GM23248 (cell line): ENCODE measurements around the gene ASPHD2. TPM values are rescaled to one million over a fixed set of nuclear protein-coding genes. Genes with fewer than 3 reads are reported as not detected.

Source experiments
- DNase-seq: peaks from one replicate; pipeline ENCODE4 v3.0.0-alpha.2; 2015
- H2AFZ ChIP-seq: fragments of 200-600 bp; sonication (generic); 2 replicates; pipeline ENCODE4 v1.6.1; 2016; ENCODE audit warnings: antibody characterized with exemption
- H3F3A ChIP-seq: fragments of 200-600 bp; sonication (generic); 2 replicates; pipeline ENCODE4 v1.6.1; 2016; ENCODE audit warnings: mild to moderate bottlenecking, antibody characterized with exemption, mixed run types; ENCODE audit not compliant: insufficient read depth
- H3K27ac ChIP-seq: fragments of 200-600 bp; sonication (generic); 2 replicates; pipeline ENCODE4 v1.5.1; 2016; ENCODE audit warnings: mild to moderate bottlenecking
- H3K27me3 ChIP-seq: fragments of 200-600 bp; sonication (generic); replicated peaks from 2 replicates; pipeline ENCODE4 v1.6.1; 2016; ENCODE audit warnings: mild to moderate bottlenecking; ENCODE audit not compliant: insufficient read depth
- H3K36me3 ChIP-seq: fragments of 200-600 bp; sonication (generic); 2 replicates; pipeline ENCODE4 v1.6.1; 2016; ENCODE audit warnings: low read depth, mild to moderate bottlenecking
- H3K4me1 ChIP-seq: fragments of 200-600 bp; sonication (generic); 2 replicates; pipeline ENCODE4 v1.6.1; 2016; ENCODE audit warnings: mild to moderate bottlenecking; ENCODE audit not compliant: insufficient read depth
- H3K4me2 ChIP-seq: fragments of 200-600 bp; sonication (generic); one replicate; pipeline ENCODE4 v1.6.1; 2016; ENCODE audit warnings: mild to moderate bottlenecking; ENCODE audit not compliant: unreplicated experiment
- H3K4me3 ChIP-seq: fragments of 200-600 bp; sonication (generic); 2 replicates; pipeline ENCODE4 v1.5.1; 2016; ENCODE audit warnings: mild to moderate bottlenecking
- H3K79me2 ChIP-seq: fragments of 200-600 bp; sonication (generic); 2 replicates; pipeline ENCODE4 v1.6.1; 2016; ENCODE audit warnings: mild to moderate bottlenecking; ENCODE audit not compliant: insufficient read depth
- H3K9ac ChIP-seq: fragments of 200-600 bp; sonication (generic); 2 replicates; pipeline ENCODE4 v1.6.1; 2016; ENCODE audit warnings: mild to moderate bottlenecking
- H3K9me2 ChIP-seq: fragments of 200-600 bp; sonication (generic); 2 replicates; pipeline ENCODE4 v1.6.1; 2016; ENCODE audit warnings: mixed run types, mild to moderate bottlenecking, moderate library complexity; ENCODE audit not compliant: insufficient read depth
- H3K9me3 ChIP-seq: fragments of 200-600 bp; sonication (generic); one replicate; pipeline ENCODE4 v1.6.1; 2017; ENCODE audit warnings: low read depth
- H4K20me1 ChIP-seq: fragments of 200-600 bp; sonication (generic); 2 replicates; pipeline ENCODE4 v1.6.0; 2016; ENCODE audit not compliant: insufficient read depth
- EZH2 ChIP-seq: fragments of 200-600 bp; sonication (generic); IDR thresholded peaks from 2 replicates; pipeline ENCODE4 v1.6.1; 2018; ENCODE audit warnings: antibody characterized with exemption, mild to moderate bottlenecking; ENCODE audit not compliant: insufficient read depth, poor library complexity, severe bottlenecking
- EZH2phosphoT487 ChIP-seq: fragments of 200-600 bp; sonication (generic); IDR thresholded peaks from 2 replicates; pipeline ENCODE4 v1.6.1; 2018; ENCODE audit warnings: antibody characterized with exemption, moderate library complexity, mild to moderate bottlenecking, low read depth; ENCODE audit not compliant: insufficient read depth
- WGBS, 2 experiments: methylation state at CpG; one replicate each; pipeline ENCODE4 v1.1.6; 2015 to 2017; ENCODE audit warnings: low lambda C conversion rate in 2 of 2, low coverage in 1 of 2; ENCODE audit errors: missing lambda C conversion rate in 2 of 2; 5-methylcytosine and 5-hydroxymethylcytosine counted together
- in situ Hi-C: fragments of 300-500 bp; cut with MboI; formaldehyde crosslinking; loops from 2 replicates; pipeline ENCODE4 v1.15.0; 2020
- polyA plus RNA-seq: library from polyadenylated mRNA; unstranded; fragments of >200 nt; fragmentation: Nextera tagmentation; extraction: Ambion mirVana; gene quantifications from 2 replicates; pipeline ENCODE4 v1.2.1, GENCODE V29; 2016
- total RNA-seq: library from RNA; depleted of rRNA; stranded (reverse); fragments of >200 nt; shearing (Covaris generic); gene quantifications from 2 replicates; pipeline ENCODE4 v1.2.3, GENCODE V29; 2014

Gene ASPHD2
- total and polyA plus RNA-seq, 2 experiments from 2014 or later = 0.73 to 1.8 TPM

DNA sequence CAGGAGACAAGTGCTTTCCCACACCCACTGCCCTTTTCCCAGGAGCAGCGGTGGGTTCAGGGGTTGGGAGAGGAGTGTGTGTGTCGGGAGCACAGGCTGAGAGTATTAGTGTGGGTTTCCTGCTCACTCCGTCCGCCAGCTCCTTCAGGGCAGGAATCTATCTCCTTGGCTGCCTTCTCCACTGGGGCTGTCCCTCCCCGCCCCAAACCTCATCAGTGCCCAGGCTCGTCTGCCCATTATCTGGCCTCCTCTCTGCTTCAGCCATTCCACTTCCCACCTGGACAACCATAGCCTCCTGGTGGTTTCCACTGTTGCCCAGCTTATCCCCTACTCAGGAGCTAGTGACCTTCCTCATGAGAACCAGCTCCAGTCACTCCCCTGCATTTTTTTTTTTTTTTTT lies 19.9 kb downstream of the ASPHD2 start:
- Histone ChIP-seq H3K79me2 (no peaks in the 10 kb centered on the region), H3K9ac (no peak overlapping the region), H3K36me3 (no peaks in the 10 kb centered on the region), H3K27me3 (no peaks in the 10 kb centered on the region), H3K27ac (no peak overlapping the region), H3K9me2 (no peaks in the 10 kb centered on the region), H3K4me2 (no peak overlapping the region), H3K4me1 (no peaks in the 10 kb centered on the region), H3K9me3 (no peaks in the 10 kb centered on the region), H3F3A (no peaks in the 10 kb centered on the region), H3K4me3 (no peak overlapping the region), H4K20me1 (no peaks in the 10 kb centered on the region), H2AFZ (no peak overlapping the region)
- no peak for DNase-seq
- no peak for TF ChIP-seq EZH2
- TF ChIP-seq EZH2phosphoT487 = no peak
- in situ Hi-C loops = no loop called here
- WGBS, 2 experiments = 70 to 72% methylated on average over 6 of the region's 6 CpGs

DNA sequence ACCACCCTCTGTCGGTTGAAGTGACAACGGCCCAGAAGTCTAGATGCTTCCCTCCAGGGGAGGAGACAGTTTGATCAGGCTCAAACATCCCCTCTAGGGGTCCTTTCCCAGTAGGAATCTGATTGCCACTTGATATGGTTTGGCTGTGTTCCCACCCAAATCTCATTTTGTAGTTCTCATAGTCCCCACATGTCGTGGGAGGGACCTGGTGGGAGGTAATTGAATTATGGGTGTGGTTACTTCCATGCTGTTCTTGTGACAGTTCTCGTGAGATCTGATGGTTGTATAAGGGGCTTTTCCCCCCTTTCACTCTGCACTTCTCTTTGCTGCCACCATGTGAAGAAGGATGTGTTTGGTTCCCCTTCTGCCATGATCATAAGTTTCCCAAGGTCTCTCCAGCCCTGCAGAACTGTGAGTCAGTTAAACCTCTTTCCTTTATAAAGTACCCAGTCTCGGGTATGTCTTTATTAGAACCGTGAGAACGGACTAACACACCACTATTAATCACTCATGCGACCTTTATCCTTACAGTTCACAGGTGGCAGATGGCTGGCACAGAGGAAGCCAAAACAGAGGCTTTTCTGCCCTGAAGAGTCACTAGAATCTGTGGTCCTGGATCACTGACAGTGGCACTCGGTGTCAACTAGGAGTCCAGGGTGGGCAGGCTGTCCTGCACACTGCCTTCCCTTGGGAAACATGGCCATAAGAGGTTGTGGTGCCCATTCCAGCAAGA lies 21.6 kb downstream of the ASPHD2 start:
- Histone ChIP-seq H3K9me3 (no peaks in the 10 kb centered on the region), H3K9me2 (no peaks in the 10 kb centered on the region), H3K4me3 (no peak overlapping the region), H4K20me1 (no peaks in the 10 kb centered on the region), H3K36me3 (no peaks in the 10 kb centered on the region), H3F3A (no peaks in the 10 kb centered on the region), H2AFZ (no peak overlapping the region), H3K9ac (no peak overlapping the region), H3K79me2 (no peaks in the 10 kb centered on the region), H3K4me1 (no peaks in the 10 kb centered on the region), H3K27me3 (no peaks in the 10 kb centered on the region), H3K4me2 (no peak overlapping the region), H3K27ac (no peak overlapping the region)
- in situ Hi-C loops = no loop called here
- DNase-seq = no peak
- TF ChIP-seq EZH2 = no peak
- TF ChIP-seq EZH2phosphoT487 = no peak
- 78 to 81% methylated on average over 9 of the region's 9 CpGs for WGBS, 2 experiments

DNA sequence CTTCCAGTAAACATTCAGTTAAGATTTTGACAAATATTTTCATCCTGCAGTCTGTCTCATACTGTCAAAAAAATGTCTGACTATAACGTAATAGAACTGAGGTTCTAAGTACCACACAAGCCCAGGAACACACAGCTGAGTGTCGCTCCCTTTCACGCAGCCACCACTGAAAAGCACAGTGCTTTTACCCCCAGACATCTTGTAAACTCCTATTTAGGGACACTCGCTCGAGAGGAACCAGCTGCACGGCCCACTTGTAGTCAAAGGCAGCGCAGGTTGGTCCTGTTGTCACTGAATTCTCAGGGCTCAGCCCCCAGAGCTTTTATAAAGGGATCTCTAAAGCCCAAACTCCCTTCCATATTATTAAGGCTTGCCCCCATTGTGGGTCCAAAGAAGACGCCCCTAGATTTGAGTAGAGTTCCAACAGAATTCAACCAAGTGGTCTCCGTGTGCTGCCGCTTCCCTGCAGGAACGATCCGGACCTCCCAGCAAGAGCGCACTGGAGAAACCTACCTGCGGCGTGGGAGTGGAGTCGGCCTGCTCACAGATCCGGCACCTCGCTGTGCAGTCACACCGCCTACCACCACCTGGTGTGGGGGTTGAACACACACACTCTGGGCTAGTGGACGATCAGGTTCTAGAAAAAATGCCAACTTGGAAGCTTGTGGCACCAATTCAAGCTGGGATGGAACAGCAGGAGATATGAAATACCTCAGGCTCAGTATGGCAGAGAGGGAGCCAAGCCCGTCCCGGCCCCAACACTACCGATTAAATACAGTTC lies 23.4 kb downstream of the ASPHD2 start:
- H3K9me2 ChIP-seq = no peaks in the 10 kb centered on the region
- in situ Hi-C loops = no loop called here
- no peaks in the 10 kb centered on the region for H3K27me3 ChIP-seq

DNA sequence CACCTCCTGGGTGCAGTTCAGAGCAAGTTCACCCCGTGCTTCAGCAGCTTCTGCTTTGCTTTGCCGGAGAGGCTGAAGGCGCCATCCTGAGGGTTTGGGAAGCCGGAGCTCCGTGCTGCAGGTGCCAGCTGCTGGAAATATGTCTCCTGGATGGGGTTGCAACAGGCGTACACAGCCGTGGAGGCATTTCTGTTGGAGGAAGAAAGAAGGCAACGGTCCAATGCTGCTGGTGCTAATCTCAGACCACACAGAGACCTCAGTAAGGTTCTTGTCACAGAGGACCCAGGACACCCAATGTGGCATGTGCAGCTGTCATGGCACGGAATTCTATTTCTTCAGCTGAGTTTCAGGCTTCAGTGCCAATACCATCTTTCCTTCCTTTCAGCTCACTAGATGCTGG lies 24.2 kb downstream of the ASPHD2 start:
- TF ChIP-seq EZH2 = no peak
- no peak for TF ChIP-seq EZH2phosphoT487
- H3K27ac ChIP-seq = no peak overlapping the region
- H3K9ac ChIP-seq = no peak overlapping the region
- no peaks in the 10 kb centered on the region for H4K20me1 ChIP-seq
- no peaks in the 10 kb centered on the region for H3K9me2 ChIP-seq
- no peaks in the 10 kb centered on the region for H3K36me3 ChIP-seq
- no peak overlapping the region for H3K4me3 ChIP-seq
- no peaks in the 10 kb centered on the region for H3K27me3 ChIP-seq
- no peaks in the 10 kb centered on the region for H3K79me2 ChIP-seq
- no peaks in the 10 kb centered on the region for H3K4me1 ChIP-seq
- 94% methylated on average over 9 of the region's 9 CpGs for WGBS, 2 experiments
- H3K4me2 ChIP-seq = no peak overlapping the region
- no peak overlapping the region for H2AFZ ChIP-seq
- no peaks in the 10 kb centered on the region for H3K9me3 ChIP-seq
- in situ Hi-C loops = no loop called here
- no peak for DNase-seq
- no peaks in the 10 kb centered on the region for H3F3A ChIP-seq

More for the DNA sequence above, 23.4 kb downstream of the ASPHD2 start:
- no peak overlapping the region for H2AFZ ChIP-seq
- no peak overlapping the region for H3K27ac ChIP-seq
- no peaks in the 10 kb centered on the region for H3K9me3 ChIP-seq
- H3F3A ChIP-seq = no peaks in the 10 kb centered on the region
- H3K4me2 ChIP-seq = no peak overlapping the region
- WGBS, 2 experiments = 92 to 94% methylated on average over 23 of the region's 23 CpGs
- TF ChIP-seq EZH2phosphoT487 (no peak), EZH2 (no peak)
- H3K4me1 ChIP-seq = no peaks in the 10 kb centered on the region
- no peak for DNase-seq
- no peaks in the 10 kb centered on the region for H3K79me2 ChIP-seq
- H4K20me1 ChIP-seq = no peaks in the 10 kb centered on the region
- H3K36me3 ChIP-seq = no peaks in the 10 kb centered on the region
- no peak overlapping the region for H3K4me3 ChIP-seq
- no peak overlapping the region for H3K9ac ChIP-seq
